Activated effector memory CD4-positive, alpha-beta T cell treated with Interleukin-2 at 50 U/mL for 16 hours (primary cell): ENCODE measurements around the gene HMGB4.

Experiments used
- DNase-seq: peaks from one replicate; pipeline ENCODE4 v3.0.0-alpha.2; 2020

Gene HMGB4

DNA sequence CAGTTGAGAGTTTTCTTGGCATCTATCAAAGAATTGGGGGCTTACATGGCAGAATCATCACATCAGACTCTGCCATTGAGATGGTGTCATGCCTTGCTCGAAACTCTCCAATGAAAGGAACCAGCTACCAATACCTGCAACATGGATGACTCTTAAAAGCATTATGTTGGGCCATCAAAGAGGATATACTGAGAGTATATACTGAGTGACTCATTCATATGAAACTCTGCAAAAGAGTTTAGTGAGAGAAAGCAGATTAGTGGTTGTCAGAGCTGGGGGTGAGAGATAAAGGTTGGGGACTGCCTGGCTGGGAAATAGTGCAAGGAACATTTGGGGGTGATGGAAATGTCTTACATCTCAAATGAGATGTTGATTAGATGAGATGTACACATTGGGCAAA, 14.7 kb upstream of the HMGB4 start:
- DNase-seq, result no peak

DNA sequence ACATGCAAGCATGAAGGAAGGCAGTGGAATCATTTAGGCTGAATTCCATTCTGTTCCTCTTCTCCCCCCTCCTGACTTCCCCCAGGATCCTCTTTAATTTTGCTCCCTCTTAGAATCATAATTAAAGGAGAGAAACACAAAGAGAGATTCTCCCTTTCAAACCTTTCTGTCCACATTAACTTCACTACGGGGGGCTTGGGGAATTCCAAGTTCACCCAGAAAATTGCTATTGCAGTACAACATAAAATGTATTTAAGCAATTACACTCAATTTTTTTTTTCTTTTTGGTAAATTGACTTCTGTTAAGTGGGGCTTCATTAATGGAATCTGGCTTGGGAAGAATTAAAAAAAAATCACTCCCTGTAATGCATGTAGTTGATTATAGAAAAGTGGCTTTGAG, 13.4 kb upstream of the HMGB4 start:
- no peak for DNase-seq

DNA sequence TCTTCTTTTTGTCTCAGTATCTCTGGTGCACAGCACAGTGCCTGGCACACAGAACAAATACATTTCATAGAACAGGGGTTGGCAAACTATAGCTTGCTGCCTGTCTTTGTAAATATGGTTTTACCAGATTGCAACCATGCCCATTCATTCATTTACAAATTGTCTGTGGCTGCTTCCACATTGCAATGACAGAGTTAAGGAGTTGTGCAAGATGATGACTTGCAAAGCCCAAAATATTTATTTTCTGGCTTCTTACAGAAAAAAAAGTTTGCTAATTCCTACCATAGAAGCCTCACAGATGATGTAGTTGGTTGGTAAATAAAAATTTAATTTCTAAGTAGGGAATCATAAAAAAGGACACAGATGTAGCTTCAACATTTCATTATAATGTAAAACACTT, 11.2 kb upstream of the HMGB4 start:
- no peak for DNase-seq

DNA sequence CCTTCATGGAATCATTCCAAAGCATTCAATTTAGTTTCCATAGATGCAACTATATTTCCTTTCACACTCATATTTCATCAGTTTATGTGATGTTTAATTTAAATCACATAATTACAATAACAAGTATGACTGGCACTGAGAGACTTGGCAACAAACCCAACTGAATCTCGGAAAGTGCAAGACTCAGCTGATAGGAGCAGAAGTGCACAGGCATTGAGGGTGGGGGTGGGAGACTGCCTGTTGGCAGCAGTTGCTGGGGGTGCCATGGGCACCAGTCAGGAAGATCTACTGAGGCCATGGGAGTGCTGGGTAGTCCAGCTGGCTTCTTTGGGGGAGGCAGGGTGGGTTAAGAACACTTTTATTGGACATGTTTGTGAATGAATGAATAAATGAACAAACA, 10.4 kb upstream of the HMGB4 start:
- no peak for DNase-seq

DNA sequence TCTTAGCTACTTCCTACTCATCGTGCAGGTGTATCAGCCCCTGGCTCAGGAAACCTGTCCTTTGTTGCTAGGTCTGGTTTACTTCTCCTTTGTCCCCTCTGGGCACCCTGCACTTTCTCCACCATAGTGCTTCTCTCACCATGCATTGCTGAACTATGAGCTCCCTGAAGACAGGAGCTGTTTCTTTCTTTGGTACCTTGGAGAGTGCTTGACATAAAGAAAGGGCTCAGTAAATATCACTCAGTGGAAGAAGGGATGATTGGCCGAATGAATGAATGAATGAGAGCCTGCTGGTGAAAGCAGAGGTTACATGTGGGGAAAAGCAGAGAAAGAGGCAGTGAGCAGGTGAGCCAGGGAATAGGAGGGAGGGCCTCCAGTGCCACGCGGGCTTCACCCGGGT, 9.8 kb upstream of the HMGB4 start:
- DNase-seq, result no peak

DNA sequence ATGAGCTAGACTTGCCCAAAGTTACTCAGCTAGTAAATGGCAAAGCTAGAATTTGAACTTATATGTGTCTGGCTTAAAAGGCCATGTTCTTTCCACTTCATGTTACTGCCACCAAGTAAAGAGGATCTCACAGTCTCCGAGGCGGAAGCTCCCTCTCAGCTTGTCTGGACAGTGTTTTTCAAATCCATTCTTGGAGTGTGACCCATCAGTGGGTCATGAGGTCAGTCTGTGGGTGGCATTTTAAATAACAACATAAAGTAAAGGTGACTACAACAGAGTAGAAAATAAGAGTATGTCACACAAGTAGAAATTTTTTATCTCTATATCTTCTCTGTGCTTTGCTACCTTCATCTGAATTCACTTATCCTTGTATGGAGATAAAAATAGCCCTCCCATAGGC, 3.2 kb upstream of the HMGB4 start:
- no peak for DNase-seq

DNA sequence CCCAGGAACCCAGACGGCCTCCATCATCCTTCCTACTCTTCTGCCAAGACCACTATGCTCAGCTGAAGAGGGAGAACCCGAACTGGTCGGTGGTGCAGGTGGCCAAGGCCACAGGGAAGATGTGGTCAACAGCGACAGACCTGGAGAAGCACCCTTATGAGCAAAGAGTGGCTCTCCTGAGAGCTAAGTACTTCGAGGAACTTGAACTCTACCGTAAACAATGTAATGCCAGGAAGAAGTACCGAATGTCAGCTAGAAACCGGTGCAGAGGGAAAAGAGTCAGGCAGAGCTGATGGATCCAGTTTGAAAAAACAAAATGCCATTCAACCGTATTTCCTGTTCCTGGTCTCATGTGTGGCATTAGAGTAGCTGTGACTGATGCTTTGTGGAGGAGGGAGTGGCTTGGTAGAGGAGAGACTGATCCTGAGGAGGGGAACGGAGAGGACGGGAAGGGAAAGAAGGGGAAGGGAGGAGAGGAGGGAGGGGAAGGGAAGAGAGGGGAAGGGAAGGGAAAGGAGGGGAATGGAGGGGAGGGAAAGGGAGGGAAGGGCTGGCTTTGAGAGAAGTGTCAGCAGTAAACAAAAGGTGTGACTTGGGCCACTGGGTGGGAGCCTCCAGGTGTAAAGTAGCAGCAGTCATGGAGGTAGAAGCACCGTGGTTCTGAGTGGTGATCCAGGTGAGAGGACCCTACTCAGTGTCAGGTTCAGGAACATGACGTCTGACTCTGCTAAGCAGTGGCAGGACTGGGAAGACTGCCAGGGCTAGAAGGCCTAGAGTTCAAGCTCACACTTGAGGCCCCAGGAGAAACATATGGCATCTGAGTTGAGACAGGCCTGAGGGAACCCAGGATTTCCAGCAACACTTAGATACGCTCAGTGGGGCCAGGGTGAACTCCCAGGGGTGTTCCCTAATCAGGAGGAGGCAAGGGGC, 846 bp downstream of the HMGB4 start:
- no peak for DNase-seq

DNA sequence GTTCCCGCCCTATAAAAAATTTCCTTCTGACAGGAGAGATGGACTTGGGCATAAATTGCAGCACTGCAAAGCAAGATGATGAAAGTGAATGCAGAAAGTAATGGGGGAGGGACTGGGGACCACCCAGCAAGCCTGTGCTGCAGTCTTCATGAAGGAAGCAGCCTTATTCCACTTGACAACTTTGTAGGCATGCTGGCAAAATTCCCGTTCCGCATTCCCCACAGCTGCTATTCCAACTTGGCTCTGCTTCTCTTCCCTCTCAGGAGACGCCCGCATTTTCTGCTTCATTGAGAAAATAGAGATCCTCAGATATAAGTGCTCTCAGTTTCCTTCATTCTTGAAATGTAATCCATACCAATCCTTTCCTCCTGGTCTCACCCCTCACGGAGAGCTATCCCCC, 2.4 kb downstream of the HMGB4 start:
- DNase-seq, result no peak

DNA sequence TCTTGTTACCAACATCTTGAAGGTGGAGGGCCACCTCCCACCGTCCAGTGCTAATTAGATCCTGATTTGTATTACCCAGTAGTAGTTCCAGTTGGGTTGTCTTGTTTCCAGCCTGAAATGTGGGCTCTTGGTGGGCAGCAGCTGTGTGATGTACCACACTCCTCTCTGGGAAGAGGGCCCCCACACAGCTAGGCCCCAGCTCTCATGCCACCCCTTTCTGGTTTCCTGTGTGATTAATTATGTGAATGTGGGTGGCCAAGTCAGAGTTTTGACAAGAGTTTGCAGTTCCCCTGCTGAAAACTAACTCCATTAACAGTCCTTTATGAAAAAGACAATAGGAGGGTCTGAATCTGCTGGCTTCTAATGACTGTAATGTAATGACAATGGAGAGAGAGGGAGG, 3.8 kb downstream of the HMGB4 start:
- no peak for DNase-seq

DNA sequence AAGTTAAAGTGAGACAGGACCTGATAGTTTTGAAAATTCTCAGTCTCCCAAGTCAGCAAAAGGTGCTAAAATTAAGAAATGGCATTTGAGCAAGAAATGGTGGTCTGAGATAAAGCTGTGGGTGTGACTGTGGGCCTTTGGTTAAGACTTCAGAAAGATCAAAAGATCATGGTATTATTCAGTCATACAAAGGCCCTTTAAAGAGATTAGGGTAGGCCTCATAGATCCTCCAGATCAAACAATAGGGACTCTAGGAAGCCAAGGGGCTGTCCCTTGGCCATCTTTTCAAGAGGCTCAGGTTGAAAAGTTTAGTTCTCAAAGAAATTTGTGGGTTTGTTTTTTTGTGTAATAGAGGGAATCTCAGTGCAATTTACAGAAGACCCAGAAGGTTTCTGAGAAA, 8.4 kb downstream of the HMGB4 start:
- no peak for DNase-seq

DNA sequence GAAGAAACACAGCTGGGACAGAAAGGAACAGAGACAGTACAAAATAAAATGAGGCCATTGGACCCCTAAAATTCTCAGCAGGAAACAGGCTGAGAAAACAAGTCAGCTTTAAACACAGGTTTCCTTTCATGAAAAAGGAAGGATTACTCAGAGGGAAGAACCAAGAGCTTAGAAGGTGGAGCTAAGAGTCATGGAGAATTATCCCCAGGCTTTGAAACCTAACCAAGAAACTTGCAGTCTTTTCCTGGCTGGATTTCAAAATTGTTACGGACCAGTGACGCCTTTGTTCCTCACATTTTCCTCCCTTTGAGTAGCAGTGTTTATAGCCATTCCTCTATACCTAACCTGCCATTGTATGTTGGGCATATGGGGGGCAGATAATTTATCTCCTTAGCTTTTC, 8.8 kb downstream of the HMGB4 start:
- no peak for DNase-seq

DNA sequence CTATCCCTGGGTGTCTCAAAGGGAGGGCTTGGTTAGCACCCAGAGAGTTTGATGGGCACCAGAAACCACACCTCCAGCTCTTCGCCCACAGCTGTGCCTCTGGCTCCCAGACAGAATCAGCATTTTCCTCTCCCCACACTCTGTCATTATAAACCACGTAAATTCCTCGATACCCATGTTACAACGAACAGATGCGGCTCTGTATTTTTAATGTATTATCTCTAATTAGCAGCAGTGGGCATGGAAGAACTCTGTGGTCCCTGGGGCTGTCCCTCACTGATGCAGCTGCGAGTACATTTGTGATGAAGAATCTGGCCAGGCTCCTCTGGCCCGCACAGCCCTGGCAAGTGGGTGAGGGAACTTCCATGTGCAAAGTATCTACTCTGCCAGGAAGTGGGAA, 10.8 kb downstream of the HMGB4 start:
- DNase-seq, result no peak

DNA sequence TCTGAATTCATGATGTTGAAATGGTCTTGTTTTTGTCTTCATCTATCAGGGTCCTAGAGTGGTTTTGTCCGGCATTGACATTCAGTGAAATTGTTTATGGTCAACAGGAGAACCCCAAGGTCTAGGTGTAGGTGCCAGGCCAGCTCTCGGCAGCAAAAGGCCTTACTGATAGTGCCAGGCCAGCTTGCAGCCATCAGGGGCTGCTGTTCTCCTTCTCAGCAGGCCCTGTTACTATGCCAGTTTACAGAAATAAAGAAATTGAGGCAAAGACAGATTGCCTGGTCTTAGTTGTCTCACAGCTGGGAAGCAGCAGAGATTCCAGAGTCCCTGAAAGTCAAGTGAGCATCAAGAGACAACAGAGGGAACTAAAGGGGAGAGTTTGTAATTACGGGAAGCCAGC, 12.0 kb downstream of the HMGB4 start:
- no peak for DNase-seq

DNA sequence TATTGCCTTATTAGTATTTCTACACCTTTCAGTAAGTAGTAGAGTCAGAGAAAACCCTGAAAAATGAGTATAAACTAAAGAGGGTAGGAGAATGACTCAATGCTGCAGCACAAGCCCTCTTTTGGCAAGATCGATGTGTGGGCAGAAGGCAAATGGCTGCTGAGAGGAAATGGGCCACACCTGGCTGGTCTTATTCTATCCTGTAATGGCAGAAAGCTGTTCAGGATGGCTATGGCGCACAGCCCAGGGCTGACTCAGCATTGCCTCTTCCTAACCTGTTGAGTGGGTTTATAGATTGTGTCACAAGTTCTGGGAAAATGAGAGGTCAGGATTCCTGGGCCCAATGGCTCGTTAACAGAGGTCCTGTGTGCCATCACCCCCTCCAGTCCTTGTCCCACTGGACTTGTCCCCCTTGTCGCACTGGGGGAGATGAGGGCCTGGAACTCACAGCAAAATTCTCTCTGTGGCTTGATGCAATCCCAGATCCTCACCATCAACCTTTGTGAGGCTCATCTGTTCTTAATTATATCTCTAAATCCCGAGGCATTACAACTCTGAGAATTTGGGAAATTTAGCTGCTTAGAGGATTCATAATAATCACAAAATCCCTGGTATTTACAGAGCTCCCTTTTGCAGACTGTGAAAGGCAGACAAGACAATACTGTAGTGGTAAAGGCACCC, 13.2 kb downstream of the HMGB4 start:
- no peak for DNase-seq

DNA sequence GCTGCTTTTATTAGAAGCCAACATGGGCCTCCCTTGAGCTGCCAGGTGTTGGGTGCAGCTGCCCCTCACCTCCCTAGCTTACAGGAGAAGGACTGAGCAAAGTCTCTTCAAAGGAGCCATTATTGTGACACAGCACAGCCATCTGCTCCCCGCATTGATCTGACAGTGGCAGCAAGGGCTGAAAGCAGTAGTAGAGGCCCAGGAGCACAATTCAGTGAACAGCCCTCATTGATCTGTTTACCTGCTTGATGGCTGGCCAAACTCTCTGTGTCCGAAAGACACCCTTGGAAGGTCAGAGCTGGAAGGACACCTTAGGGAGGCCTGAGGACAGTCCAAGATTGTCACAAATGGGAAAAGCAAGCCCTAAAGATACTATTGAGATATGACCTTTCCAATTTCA, 14.5 kb downstream of the HMGB4 start:
- DNase-seq, result no peak

DNA sequence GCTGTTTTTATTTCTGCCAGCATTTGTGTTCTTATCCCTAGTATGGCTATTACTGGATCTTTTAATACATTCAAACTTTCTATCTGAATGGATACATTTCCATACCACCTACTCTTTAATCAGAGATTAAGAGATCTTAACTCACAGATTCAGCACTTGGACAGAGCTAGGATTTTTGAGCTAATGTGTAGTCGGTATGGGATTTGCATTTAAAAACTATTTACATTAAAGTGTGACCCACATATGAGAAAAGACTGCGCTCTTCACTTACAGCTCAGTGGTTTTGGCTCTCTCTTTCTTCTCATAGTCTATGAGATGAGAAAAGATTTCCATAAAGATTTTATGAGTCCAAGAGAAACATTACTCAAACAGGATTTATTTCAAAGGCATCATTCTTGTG, 16.4 kb downstream of the HMGB4 start:
- no peak for DNase-seq

DNA sequence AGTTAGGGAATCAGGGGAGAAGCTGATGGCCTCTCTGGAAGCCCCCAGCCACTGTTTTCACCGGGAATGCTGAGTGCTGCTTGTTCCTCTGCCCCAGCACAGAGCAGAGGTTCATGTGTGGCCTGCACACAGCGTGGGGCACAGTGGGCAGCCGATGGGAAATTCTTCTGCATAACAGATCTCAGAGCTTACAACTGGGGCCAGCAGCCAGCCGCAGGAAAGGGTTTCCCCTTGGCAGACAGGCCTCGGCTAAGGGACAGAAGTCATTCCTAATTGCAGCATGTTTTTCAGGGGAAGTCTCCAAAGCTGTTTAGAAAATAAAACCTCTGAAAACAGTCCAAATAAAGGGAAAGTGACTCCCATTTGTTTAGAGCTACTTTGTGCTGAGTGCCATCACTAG, 22.6 kb downstream of the HMGB4 start:
- no peak for DNase-seq

DNA sequence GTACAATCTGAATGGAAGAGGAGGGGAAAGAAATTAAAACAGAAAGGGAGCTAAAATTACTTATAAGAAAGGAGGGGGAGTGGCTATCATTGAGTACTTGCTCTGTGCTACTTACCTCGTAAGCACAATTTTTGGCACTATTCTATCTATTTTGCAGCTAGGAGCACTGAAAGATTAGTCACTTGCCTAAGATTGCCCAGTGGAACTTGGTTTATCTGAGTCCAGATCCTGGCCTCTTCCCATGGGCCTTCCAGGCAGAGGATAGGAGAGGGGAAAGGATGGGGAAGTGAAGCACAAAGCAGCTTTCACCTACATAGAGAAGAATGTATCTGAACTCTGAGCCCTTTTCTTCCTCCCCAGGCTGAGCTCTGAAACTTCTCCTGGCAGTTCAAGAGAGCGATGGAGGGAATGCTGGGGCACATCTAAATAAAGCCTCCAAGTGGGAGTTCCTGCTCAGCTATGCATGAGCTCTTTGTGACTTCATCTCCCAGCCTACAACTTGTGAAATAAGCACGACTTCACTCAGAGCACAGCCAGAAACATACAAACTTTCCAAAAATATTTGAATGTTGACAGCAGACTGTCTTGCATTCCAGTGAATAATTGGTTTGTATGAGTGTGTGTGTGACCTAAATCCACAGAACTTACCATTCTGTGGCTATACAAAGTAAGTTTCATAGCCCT, 29.4 kb downstream of the HMGB4 start:
- DNase-seq, result no peak

DNA sequence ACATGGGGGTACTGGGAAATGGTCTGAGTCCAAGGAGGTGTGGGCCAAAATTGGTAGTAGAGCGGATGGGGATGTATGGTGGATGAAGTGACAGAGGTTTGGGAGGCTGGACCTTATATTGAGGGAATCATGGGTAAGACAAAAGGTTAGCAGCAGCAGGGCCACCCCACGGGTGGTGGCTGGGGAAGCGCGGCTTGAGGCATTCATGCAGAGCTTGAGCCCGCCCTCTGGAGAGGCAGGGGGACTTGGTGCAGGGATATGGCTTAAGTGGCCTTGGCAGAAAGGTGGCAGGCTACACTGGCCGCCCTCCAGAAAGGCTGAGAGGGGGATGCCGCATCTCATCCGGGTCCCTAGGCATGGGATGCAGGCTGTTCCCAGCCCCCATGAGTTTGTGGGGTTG, 31.5 kb downstream of the HMGB4 start:
- no peak for DNase-seq

DNA sequence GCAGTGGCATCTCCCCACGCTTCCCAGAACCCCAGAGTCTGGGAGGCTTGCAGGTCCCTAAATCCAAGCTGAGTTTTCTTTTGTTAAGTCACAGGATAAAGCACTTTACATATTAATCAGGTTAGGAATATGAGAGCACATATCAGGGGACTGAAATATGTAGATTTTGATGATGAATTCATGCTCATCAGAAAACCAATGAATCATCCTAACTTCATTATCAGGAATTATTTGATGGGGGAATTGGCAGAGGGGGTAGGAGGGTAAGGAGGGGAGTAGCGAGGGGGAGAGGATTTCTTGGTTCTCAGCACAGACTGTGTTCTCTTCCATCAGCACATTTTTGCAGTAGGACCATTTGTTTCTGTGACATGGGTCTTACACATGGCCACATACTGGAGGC, 32.1 kb downstream of the HMGB4 start:
- DNase-seq, result no peak

DNA sequence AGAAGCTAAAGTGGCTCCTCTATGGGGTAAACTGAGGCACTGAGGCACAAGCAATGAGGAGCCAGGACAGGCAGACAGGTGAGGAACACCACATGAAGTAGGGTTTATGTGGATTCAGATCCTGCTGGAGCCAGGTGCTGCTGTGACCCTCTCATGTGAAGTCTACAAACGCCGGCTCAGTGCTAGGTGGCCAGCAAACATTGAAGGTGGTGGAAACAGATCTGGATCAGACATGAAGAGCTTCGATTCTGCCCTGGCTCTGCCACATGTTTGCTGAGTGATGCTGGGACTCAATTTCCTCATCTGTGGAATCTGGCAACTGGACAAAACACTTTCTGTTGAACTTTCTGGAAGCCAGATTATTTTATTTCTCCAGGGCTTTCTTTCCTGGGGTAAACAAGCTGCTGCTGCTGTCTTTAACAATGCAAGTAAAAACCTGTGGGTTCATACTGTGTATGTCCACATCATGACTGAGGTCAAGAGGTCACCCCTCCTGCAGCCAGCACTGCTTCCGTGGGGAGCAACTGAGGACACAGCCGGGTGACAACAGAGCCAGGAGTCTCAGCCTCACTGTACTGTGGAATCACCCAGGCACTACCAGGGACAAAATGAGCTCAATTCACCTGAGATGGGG, 33.3 kb downstream of the HMGB4 start:
- no peak for DNase-seq

DNA sequence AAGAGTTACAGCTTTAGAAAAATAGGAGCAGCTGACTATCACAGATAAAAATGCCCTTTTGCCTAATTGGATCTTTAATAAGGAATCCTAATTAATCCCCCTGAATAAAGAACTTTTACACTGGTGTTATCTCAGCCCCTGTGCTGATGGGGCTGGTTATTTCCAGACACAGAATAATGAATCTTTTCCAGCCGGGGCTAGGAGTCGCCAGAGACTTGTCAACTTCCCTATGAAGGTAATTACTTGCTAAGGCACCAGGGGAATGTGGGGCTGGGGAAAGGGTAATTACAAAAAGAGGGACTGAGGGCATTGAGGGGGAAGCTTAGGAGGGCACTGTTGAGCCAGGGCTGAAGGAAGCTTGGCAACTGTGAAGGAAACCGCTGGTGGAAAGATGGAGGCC, 34.5 kb downstream of the HMGB4 start:
- DNase-seq, result no peak

DNA sequence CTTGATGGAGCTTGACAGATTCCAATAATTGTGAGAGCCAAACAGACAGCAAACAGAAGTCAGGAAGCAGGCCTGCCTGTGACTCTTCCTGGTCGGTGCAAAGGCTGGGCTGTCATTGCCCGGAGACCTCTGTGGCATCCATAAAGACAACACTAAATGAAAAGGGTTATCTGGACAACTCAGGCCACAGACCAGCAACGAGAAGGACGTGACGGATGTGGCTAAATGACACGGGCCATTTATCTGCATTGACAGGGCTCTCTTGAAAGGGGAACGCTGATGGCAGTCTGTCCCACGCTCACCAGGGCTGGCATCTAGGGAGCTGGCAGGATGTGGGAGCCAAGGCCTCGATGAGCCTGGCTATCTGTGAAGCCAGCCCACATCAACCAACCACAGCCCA, 35.0 kb downstream of the HMGB4 start:
- no peak for DNase-seq

DNA sequence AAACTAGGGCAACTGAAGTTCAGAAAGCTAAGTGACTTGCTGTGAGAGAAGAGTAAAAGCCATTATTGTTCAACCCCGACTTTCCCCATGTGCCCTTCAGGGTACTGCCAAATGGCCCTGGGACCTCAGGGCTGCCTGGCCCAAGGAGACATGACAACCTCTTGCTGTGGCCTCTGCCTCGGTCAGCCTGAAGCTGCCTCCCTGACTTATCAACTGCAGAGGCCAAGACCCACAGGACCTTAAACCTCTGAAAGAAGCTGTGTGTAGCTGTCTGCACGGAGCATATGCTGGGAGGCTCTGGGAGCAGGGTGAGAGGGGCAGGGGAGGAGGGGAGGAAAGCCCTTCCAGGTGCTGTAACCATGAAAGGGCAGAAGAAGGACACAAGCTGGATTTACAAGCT, 35.9 kb downstream of the HMGB4 start:
- DNase-seq, result no peak
